Small intestine (tissue), 7 donors: ENCODE data around the gene ARPP19. TPM values are rescaled to one million over a fixed set of nuclear protein-coding genes. Genes with fewer than 3 reads are reported as not detected.
"Not testable (repeated sequence)": the region's sequence is repeated elsewhere in the genome, so short reads cannot be mapped to it uniquely, and the experiment has no call there.

ENCODE experiments used
- DNase-seq, 2 donors: peaks; one replicate each; pipeline versions ENCODE4 v3.0.0 to v3.0.0-alpha.2; 2013
- FAIRE-seq: peaks from 2 replicates; lab custom pipeline; 2012; peaks lifted over from hg19 to GRCh38; lab: Jason Lieb, UNC
- H3K27ac ChIP-seq, 3 donors: one replicate each; pipeline ENCODE4 v1.5.1; 2013; ENCODE audit warnings: low read length in 2 of 3, mild to moderate bottlenecking in 2 of 3, control low read depth in 1 of 3, inconsistent platforms in 1 of 3, low read depth in 1 of 3, moderate library complexity in 1 of 3
- H3K27me3 ChIP-seq, 3 donors: one replicate each; pipeline ENCODE4 v1.6.1; 2013; ENCODE audit warnings: low read length in 3 of 3, inconsistent platforms in 1 of 3; ENCODE audit not compliant: control insufficient read depth in 3 of 3, insufficient read depth in 3 of 3
- H3K36me3 ChIP-seq, 3 donors: one replicate each; pipeline ENCODE4 v1.6.1; 2013; ENCODE audit warnings: low read length in 3 of 3, inconsistent platforms in 1 of 3, low read depth in 1 of 3, mild to moderate bottlenecking in 1 of 3, moderate library complexity in 1 of 3; ENCODE audit not compliant: control insufficient read depth in 3 of 3, insufficient read depth in 2 of 3
- H3K4me1 ChIP-seq, 3 donors: one replicate each; pipeline ENCODE4 v1.6.1; 2013; ENCODE audit warnings: low read length in 2 of 3, inconsistent platforms in 1 of 3, low read depth in 1 of 3, mild to moderate bottlenecking in 1 of 3, moderate library complexity in 1 of 3; ENCODE audit not compliant: control insufficient read depth in 3 of 3, insufficient read depth in 2 of 3
- H3K4me3 ChIP-seq, 3 donors: one replicate each; pipeline ENCODE4 v1.5.1; 2013; ENCODE audit warnings: low read length in 3 of 3, control low read depth in 1 of 3, inconsistent platforms in 1 of 3, low read depth in 1 of 3, mild to moderate bottlenecking in 1 of 3, moderate library complexity in 1 of 3
- H3K9me3 ChIP-seq, 2 donors: one replicate each; pipeline ENCODE4 v1.6.1; 2013; ENCODE audit warnings: low read depth in 1 of 2, low read length in 1 of 2; ENCODE audit not compliant: control insufficient read depth in 2 of 2, insufficient read depth in 1 of 2
- WGBS, 3 donors: extraction: QIAGEN DNeasy Blood & Tissue Kit; methylation state at CpG; one replicate each; pipeline ENCODE4 v1.1.7; 2013; 5-methylcytosine and 5-hydroxymethylcytosine counted together
- polyA plus RNA-seq, 4 donors: library from polyadenylated mRNA; stranded (reverse) in 3 of 4; unstranded in 1 of 4; fragments of 200-250 nt in 3 of 4; fragments of 120-200 nt in 1 of 4; gene quantifications; one replicate each; pipeline versions ENCODE4 v1.2.1 to v1.2.3, GENCODE V29; 2013
- donor health status: healthy with polysubstance abuse.
- donor health status: control.
- donor health status: control.
- donor health status: Bipolar disorder and iron deficiency.
- donor health status: healthy.

ARPP19 gene
- polyA plus RNA-seq, 4 donors: 26.4 to 57.1 (median 29.1) TPM

DNA sequence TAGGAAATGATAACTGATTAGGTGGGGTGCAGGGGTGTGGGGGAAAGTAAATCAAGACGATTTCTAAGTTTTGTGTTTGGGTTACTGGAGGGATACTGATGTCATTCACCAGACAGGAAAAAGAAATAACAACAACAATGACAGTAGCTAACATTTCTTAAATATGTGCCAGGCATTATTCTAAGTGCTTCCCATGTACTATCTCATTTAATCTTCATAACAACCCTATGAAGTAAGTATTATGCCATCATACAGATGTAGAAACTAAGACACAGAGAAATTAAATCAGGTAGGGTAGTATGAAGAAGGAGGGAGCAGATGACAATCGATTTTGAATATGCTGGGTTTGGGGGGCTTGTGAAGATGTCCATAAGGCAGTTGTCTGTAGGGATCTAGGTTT is 53.5 kb downstream of the ARPP19 start:
- Histone ChIP-seq H3K27ac (no peak overlapping the region), H3K4me1 (no peaks in the 10 kb centered on the region), H3K4me3 (no peak overlapping the region), H3K36me3 (no peaks in the 10 kb centered on the region), H3K9me3 (no peaks in the 10 kb centered on the region), H3K27me3 (no peaks in the 10 kb centered on the region)
- no peak for DNase-seq
- 72 to 77% (median 77%) methylated on average over 2 of the region's 2 CpGs for WGBS, 3 donors
- FAIRE-seq: no peak

DNA sequence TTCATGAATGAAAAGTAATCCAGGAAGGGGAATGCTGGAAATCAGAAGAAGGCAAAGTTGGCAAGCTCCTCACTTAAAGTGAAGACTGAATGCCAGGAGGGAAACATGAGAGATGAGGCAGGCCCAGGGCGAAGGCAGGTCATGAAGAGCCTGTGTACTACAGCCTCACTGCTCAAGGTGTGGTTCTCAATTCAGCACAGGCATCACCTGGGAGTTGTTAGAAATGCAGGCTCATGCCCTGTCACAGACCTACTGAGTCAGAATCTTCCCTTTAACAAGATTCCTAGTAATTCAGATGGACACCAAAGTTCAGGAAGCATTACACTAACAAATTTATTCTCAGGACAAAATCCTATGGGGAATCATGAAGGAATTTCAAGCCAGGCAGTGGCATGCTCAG is 54.3 kb downstream of the ARPP19 start:
- no peak for FAIRE-seq
- Histone ChIP-seq H3K4me1 (no peaks in the 10 kb centered on the region), H3K36me3 (no peaks in the 10 kb centered on the region), H3K4me3 (no peak overlapping the region), H3K9me3 (no peaks in the 10 kb centered on the region), H3K27me3 (no peaks in the 10 kb centered on the region), H3K27ac (no peak overlapping the region)
- no peak for DNase-seq
- 94 to 100% (median 94%) methylated on average over 1 of the region's 1 CpG for WGBS, 3 donors

DNA sequence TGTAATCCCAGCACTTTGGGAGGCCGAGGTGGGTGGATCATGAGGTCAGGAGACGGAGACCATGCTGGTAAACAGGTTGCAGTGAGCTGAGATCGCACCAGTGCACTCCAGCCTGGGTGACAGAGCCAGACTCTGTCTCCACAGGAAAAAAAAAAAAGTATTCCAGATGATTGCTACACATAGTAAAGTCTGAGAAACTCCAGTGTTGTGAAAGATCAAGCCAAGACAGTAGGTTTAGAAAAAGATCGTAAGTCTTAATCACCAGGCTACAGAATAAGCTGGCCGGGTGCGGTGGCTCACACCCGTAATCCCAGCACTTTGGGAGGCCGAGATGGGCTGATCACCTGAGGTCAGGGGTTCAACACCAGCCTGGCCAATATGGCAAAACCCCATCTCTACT is 56.0 kb downstream of the ARPP19 start:
- H3K4me3 ChIP-seq, H3K4me1 ChIP-seq, H3K27me3 ChIP-seq, DNase-seq, H3K36me3 ChIP-seq, H3K9me3 ChIP-seq, H3K27ac ChIP-seq, FAIRE-seq: not testable (repeated sequence)
- WGBS, 3 donors: 89 to 94% (median 93%) methylated on average over 8 of the region's 8 CpGs

- Histone ChIP-seq H3K36me3 (no peaks in the 10 kb centered on the region), H3K9me3 (no peaks in the 10 kb centered on the region), H3K4me1 (no peaks in the 10 kb centered on the region), H3K4me3 (no peak overlapping the region), H3K27ac (no peak overlapping the region), H3K27me3 (no peaks in the 10 kb centered on the region)
- DNase-seq (no peak), FAIRE-seq (no peak)
- WGBS, 3 donors: 39 to 70% (median 45%) methylated on average over 2 of the region's 2 CpGs
These were observed 57.7 kb downstream of the ARPP19 start for GRCh38 chr15:52511084-52511483.

DNA sequence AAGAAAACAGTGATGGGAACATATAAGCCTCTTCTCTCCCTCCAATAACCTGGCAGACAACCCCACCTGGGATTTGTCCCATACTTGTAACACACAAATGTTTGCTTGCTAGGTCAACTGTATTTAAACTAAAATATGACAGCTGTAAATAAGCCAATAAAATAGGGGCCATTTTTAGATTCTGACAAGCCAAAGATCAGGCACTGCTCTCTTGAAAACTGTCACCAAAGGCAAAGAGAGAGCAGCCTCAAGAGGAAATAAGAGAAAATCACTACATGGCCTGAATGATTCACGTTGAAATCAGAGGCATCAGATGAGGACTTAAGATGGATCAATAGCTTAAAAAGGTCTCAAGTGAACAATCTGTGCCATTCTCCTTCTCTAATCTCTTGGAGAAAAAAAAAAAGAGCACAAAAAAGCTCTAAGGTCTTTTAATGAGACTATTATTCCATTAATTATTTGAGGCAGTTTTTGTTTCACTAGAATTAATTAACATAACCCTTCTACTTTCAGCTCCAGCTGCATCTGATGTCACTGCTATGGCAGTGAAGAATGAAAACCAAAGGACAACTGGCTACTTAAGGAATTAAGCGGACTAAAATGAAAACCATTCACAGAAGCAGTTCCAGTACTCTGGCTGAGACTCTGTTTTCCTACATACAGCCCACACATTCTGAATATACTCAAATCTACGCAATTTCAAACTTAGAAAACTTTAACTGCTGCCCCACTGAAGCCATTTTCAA is 59.2 kb downstream of the ARPP19 start:
- no peak overlapping the region for H3K4me3 ChIP-seq
- 64 to 72% (median 69%) methylated on average over 3 of the region's 3 CpGs for WGBS, 3 donors
- H3K36me3 ChIP-seq: no peaks in the 10 kb centered on the region
- no peaks in the 10 kb centered on the region for H3K27me3 ChIP-seq
- no peak overlapping the region for H3K27ac ChIP-seq
- H3K4me1 ChIP-seq: no peaks in the 10 kb centered on the region
- H3K9me3 ChIP-seq: no peaks in the 10 kb centered on the region
- DNase-seq (no peak), FAIRE-seq (no peak)

DNA sequence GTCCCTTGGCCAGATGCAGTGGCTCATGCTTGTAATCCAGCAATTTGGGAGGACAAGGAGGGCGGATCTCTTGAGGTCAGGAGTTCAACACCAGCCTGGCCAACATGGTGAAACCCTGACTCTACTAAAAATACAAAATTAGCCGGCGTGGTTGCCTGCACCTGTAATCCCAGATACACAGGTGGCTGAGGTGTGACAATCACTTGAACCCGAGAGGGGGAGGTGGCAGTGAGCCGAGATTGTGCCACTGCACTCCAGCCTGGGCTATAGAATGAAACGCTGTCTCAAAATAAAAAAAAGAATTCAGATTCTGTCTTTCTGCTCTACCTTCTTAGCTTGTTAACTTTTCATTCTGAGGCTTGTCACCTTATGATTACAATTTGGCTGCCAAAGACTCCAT is 62.3 kb downstream of the ARPP19 start:
- H3K4me1 ChIP-seq: no peaks in the 10 kb centered on the region
- no peaks in the 10 kb centered on the region for H3K36me3 ChIP-seq
- 72 to 77% (median 73%) methylated on average over 6 of the region's 6 CpGs for WGBS, 3 donors
- H3K9me3 ChIP-seq: no peaks in the 10 kb centered on the region
- FAIRE-seq (no peak), DNase-seq (no peak)
- H3K27me3 ChIP-seq: no peaks in the 10 kb centered on the region
- H3K4me3 ChIP-seq: no peak overlapping the region
- H3K27ac ChIP-seq: no peak overlapping the region

- no peak overlapping the region for H3K4me3 ChIP-seq
- DNase-seq (no peak), FAIRE-seq (no peak)
- H3K27me3 ChIP-seq: no peaks in the 10 kb centered on the region
- H3K4me1 ChIP-seq: no peaks in the 10 kb centered on the region
- H3K27ac ChIP-seq: no peak overlapping the region
- WGBS, 3 donors: 88 to 91% (median 88%) methylated on average over 6 of the region's 6 CpGs
- H3K9me3 ChIP-seq: no peaks in the 10 kb centered on the region
- no peaks in the 10 kb centered on the region for H3K36me3 ChIP-seq
These were observed 63.7 kb downstream of the ARPP19 start for GRCh38 chr15:52505151-52505550.

DNA sequence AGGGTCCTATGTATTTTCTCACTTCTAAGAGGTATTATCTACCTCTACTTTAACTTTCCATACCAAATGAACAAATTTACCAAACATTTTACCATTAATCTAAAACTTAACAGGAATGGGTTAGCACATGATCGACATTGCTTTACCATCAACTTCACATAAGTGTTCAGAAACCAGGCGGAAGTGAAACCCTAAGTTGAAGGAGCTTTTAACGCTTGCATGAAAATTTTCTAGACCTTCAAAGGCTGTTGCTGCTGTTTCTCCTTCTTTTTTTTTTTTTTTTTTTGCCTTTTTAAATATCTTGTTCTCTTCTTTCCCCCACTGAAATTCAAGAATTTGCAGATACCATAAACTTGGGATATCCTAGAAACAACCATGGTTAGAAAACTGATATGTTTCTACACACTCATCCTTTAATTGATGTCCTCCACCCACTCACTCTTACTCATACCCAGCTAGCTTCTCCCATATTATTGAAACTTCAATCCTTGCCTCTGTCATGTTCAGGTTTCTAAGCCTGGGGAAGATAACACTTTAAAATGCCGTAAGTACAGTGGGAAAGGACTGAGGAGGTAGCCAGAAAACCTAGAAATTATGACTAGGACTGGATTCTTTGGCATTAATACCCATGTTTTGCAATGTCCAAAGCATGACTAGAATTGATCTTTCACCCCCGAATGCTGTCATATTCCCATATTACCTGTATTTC is 64.9 kb downstream of the ARPP19 start:
- H3K27me3 ChIP-seq: no peaks in the 10 kb centered on the region
- no peaks in the 10 kb centered on the region for H3K4me1 ChIP-seq
- WGBS, 3 donors: 76 to 88% (median 76%) methylated on average over 5 of the region's 5 CpGs
- DNase-seq (no peak), FAIRE-seq (no peak)
- H3K9me3 ChIP-seq: no peaks in the 10 kb centered on the region
- H3K36me3 ChIP-seq: no peaks in the 10 kb centered on the region
- no peak overlapping the region for H3K27ac ChIP-seq
- H3K4me3 ChIP-seq: no peak overlapping the region
